Panc1 (cell line): Measurements from ENCODE around the gene AGPAT3. TPM values are rescaled to one million over a fixed set of nuclear protein-coding genes. Genes with fewer than 3 reads are reported as not detected.
"Not testable (repeated sequence)": the region's sequence is repeated elsewhere in the genome, so short reads cannot be mapped to it uniquely, and the experiment has no call there.

Experiments used
- ATAC-seq: fragments of 200-7000 bp; cut with Tn5 transposase; 2 replicates; pipeline ENCODE4 v1.9.1; 2020; ENCODE audit warnings: mild to moderate bottlenecking, moderate library complexity
- BruUV-seq: library from RNA; stranded (reverse); fragments of 400-500 nt; replicated peaks from 2 replicates; lab custom pipeline; 2021; lab: Mats Ljungman, UMichigan
- CTCF ChIA-PET: fragments of 300-600 bp; sonication (Branson Sonifier 250); formaldehyde crosslinking; loops from one replicate; lab custom pipeline; 2022; ENCODE audit warnings: antibody characterized with exemption; lab: Charles Lee
- POLR2A ChIA-PET: fragments of 300-600 bp; sonication (Branson Sonifier 250); formaldehyde crosslinking; loops from one replicate; lab custom pipeline; 2022; ENCODE audit warnings: antibody characterized with exemption; lab: Charles Lee
- DNase-seq: peaks from one replicate; pipeline ENCODE4 v3.0.0-alpha.2; 2010; ENCODE audit warnings: low read depth, low spot score
- H3K27ac ChIP-seq: 2 replicates; pipeline ENCODE4 v1.5.1; 2011; ENCODE audit warnings: mild to moderate bottlenecking, low read length, inconsistent platforms
- H3K27me3 ChIP-seq: fragments of 200-500 bp; sonication (Bioruptor generic); 2 replicates; pipeline ENCODE4 v1.6.0; 2014; ENCODE audit warnings: low read length, inconsistent platforms; ENCODE audit not compliant: control insufficient read depth, insufficient read depth
- H3K36me3 ChIP-seq: fragments of 200-500 bp; sonication (Bioruptor generic); 2 replicates; pipeline ENCODE4 v1.5.1; 2014; ENCODE audit warnings: inconsistent platforms, mild to moderate bottlenecking, low read length, moderate library complexity; ENCODE audit not compliant: control insufficient read depth, insufficient read depth
- H3K4me1 ChIP-seq: 2 replicates; pipeline ENCODE4 v1.5.1; 2011; ENCODE audit warnings: inconsistent platforms, mild to moderate bottlenecking, low read length, moderate library complexity; ENCODE audit not compliant: control insufficient read depth, insufficient read depth
- H3K4me3 ChIP-seq, 2 experiments: 2 replicates each; pipeline ENCODE4 v1.5.1; 2011 to 2012; ENCODE audit warnings: low read depth in 2 of 2, low read length in 2 of 2, mild to moderate bottlenecking in 2 of 2, inconsistent platforms in 1 of 2, moderate library complexity in 1 of 2
- H3K9me3 ChIP-seq: fragments of 200-500 bp; sonication (Bioruptor generic); 2 replicates; pipeline ENCODE4 v1.5.1; 2014; ENCODE audit warnings: low read depth, mild to moderate bottlenecking, inconsistent platforms, low read length, moderate library complexity; ENCODE audit not compliant: control insufficient read depth, insufficient read depth
- CTCF ChIP-seq: fragments of 450-650 bp; IDR thresholded peaks from 2 replicates; pipeline ENCODE4 v1.5.1; 2017; ENCODE audit warnings: mild to moderate bottlenecking
- POLR2AphosphoS5 ChIP-seq: IDR thresholded peaks from 2 replicates; pipeline ENCODE4 v1.6.1; 2012; ENCODE audit warnings: mild to moderate bottlenecking, low read depth, low read length, moderate library complexity
- REST ChIP-seq, 2 experiments: IDR thresholded peaks; 2 replicates each; pipeline ENCODE4 v1.6.1; 2011 to 2012; ENCODE audit warnings: low read depth in 2 of 2, control low read depth in 1 of 2, low read length in 1 of 2, mild to moderate bottlenecking in 1 of 2, moderate library complexity in 1 of 2; ENCODE audit not compliant: insufficient read depth in 1 of 2
- SIN3A ChIP-seq: IDR thresholded peaks from 2 replicates; pipeline ENCODE4 v1.6.1; 2012; ENCODE audit warnings: low read depth, mild to moderate bottlenecking, low read length, moderate library complexity, borderline replicate concordance; ENCODE audit not compliant: insufficient read depth
- TCF7L2 ChIP-seq: IDR thresholded peaks from 2 replicates; pipeline ENCODE4 v1.6.1; 2011; ENCODE audit warnings: mild to moderate bottlenecking, low read depth, low read length, inconsistent platforms
- in situ Hi-C: cut with HindIII; loops from 2 replicates; pipeline ENCODE4 v1.10.0; 2016; ENCODE audit warnings: low sequenced_read_pairs, low pct_unique_long_range_greater_than_20kb
- intact Hi-C: fragments of 100-400 bp; cut with micrococcal nuclease; formaldehyde crosslinking; loops from one replicate; pipeline ENCODE4 v1.10.0; 2022; ENCODE audit not compliant: unreplicated experiment
- total RNA-seq: library from RNA; stranded (reverse); gene quantifications from one replicate; pipeline ENCODE4 v1.2.1, GENCODE V29; 2021; ENCODE audit not compliant: unreplicated experiment

AGPAT3 gene
- total RNA-seq, 1 experiment from 2014 or later: 40.1 TPM

- Histone ChIP-seq H3K27me3 (no peaks in the 10 kb centered on the region), H3K36me3 (no peaks in the 10 kb centered on the region), H3K4me3 (no peak overlapping the region), H3K27ac (no peak overlapping the region), H3K4me1 (no peaks in the 10 kb centered on the region), H3K9me3 (no peaks in the 10 kb centered on the region)
- intact Hi-C loops: no loop called here
- TF ChIP-seq CTCF: no peak
- TF ChIP-seq TCF7L2: no peak
- TF ChIP-seq POLR2AphosphoS5: no peak
- no peak for TF ChIP-seq REST (IDR thresholded peaks at IDR 0.05; ENCODE audit: insufficient read depth in 1 of 2, low read depth in 2 of 2, low read length in 1 of 2)
- no peak for TF ChIP-seq SIN3A
- no TSS peak for BruUV-seq
- CTCF ChIA-PET: no interaction called here
- in situ Hi-C loops: no loop called here
- POLR2A ChIA-PET: no interaction called here
- ATAC-seq: no peak
- no peak for DNase-seq
Measured at GRCh38 chr21:43842742-43843141, 22.3 kb upstream of the AGPAT3 start.

GRCh38 chr21:43844906-43845305 is 20.1 kb upstream of the AGPAT3 start:
- H3K4me1 ChIP-seq, BruUV-seq, DNase-seq, in situ Hi-C loops, H3K36me3 ChIP-seq, H3K9me3 ChIP-seq, H3K4me3 ChIP-seq, CTCF ChIA-PET, ATAC-seq, H3K27me3 ChIP-seq, intact Hi-C loops, POLR2A ChIA-PET, H3K27ac ChIP-seq: not testable (repeated sequence)

GRCh38 chr21:43845386-43845785 is 19.6 kb upstream of the AGPAT3 start:
- intact Hi-C loops: no loop called here
- ChIA-PET CTCF (no interaction called here), POLR2A (no interaction called here)
- H3K27ac ChIP-seq: no peak overlapping the region
- no peaks in the 10 kb centered on the region for H3K9me3 ChIP-seq
- no peak for TF ChIP-seq POLR2AphosphoS5
- no peak for TF ChIP-seq REST (IDR thresholded peaks at IDR 0.05; ENCODE audit: insufficient read depth in 1 of 2, low read depth in 2 of 2, low read length in 1 of 2)
- TF ChIP-seq SIN3A: no peak
- no peak for TF ChIP-seq TCF7L2
- no peak for TF ChIP-seq CTCF
- ATAC-seq (no peak), DNase-seq (no peak)
- H3K27me3 ChIP-seq: no peaks in the 10 kb centered on the region
- no TSS peak for BruUV-seq
- no peak overlapping the region for H3K4me3 ChIP-seq
- in situ Hi-C loops: no loop called here
- no peaks in the 10 kb centered on the region for H3K4me1 ChIP-seq
- no peaks in the 10 kb centered on the region for H3K36me3 ChIP-seq
